Endothelial cell (in vitro differentiated cells): ENCODE data around the gene PFKM. TPM values are rescaled to one million over a fixed set of nuclear protein-coding genes. Genes with fewer than 3 reads are reported as not detected.

Source experiments
- DNase-seq: peaks from one replicate; pipeline ENCODE4 v3.0.0; 2021; ENCODE audit warnings: low spot score
- H3K27ac Mint-ChIP-seq: one replicate; pipeline ENCODE4 v1.8.0; 2021; ENCODE audit warnings: mixed read lengths, inconsistent platforms; ENCODE audit not compliant: unreplicated experiment
- H3K27me3 Mint-ChIP-seq: one replicate; pipeline ENCODE4 v1.8.0; 2021; ENCODE audit warnings: mild to moderate bottlenecking, moderate library complexity, mixed read lengths, inconsistent platforms; ENCODE audit not compliant: unreplicated experiment
- H3K36me3 Mint-ChIP-seq: one replicate; pipeline ENCODE4 v1.8.0; 2021; ENCODE audit warnings: mild to moderate bottlenecking, low read depth, mixed read lengths, inconsistent platforms; ENCODE audit not compliant: unreplicated experiment
- H3K4me1 Mint-ChIP-seq: one replicate; pipeline ENCODE4 v1.8.0; 2021; ENCODE audit warnings: mild to moderate bottlenecking, mixed read lengths, inconsistent platforms; ENCODE audit not compliant: unreplicated experiment
- H3K4me3 Mint-ChIP-seq: one replicate; pipeline ENCODE4 v1.8.0; 2021; ENCODE audit warnings: mild to moderate bottlenecking, mixed read lengths, inconsistent platforms; ENCODE audit not compliant: unreplicated experiment
- H3K9me3 Mint-ChIP-seq: one replicate; pipeline ENCODE4 v1.8.0; 2021; ENCODE audit warnings: mixed read lengths, inconsistent platforms; ENCODE audit not compliant: unreplicated experiment
- total RNA-seq: library from RNA; stranded (reverse); fragmentation: NEBNext Ultra II Directional; extraction: Animal tissue kit (Norgen Biotek cat#: 25700); gene quantifications from one replicate; pipeline ENCODE4 v1.2.1, GENCODE V29; 2021; ENCODE audit not compliant: unreplicated experiment
- TF ChIP-seq, protein P1 (sequence below): fragments of 200-600 bp; sonication (generic); IDR thresholded peaks from one replicate; pipeline ENCODE4 v1.5.0; 2021; ENCODE audit warnings: antibody characterized with exemption; ENCODE audit not compliant: unreplicated experiment

The PFKM gene
- total RNA-seq, 1 donor from 2014 or later, result 97.3 TPM

DNA sequence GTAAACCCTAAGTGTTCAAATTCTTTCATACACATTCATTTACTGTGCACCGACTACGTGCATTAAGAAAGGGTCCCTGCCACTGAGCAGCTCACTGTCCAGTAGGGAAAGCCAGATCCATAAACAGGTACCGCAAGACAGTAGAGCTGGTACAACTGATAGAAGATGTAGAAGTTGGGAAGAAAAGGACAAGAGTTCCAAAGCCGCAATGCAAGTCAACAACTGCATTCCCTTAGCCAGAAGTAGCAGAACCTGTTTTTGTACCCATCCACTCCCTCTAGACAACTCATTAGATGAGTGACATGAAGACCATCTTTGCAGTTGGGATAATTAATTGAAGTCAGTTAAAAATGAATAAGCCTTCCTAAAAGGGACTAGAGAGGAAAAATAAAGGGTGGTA lies 14.6 kb upstream of the PFKM start:
- H3K9me3 Mint-ChIP-seq, result no peaks in the 10 kb centered on the region
- TF ChIP-seq, protein P1, sequence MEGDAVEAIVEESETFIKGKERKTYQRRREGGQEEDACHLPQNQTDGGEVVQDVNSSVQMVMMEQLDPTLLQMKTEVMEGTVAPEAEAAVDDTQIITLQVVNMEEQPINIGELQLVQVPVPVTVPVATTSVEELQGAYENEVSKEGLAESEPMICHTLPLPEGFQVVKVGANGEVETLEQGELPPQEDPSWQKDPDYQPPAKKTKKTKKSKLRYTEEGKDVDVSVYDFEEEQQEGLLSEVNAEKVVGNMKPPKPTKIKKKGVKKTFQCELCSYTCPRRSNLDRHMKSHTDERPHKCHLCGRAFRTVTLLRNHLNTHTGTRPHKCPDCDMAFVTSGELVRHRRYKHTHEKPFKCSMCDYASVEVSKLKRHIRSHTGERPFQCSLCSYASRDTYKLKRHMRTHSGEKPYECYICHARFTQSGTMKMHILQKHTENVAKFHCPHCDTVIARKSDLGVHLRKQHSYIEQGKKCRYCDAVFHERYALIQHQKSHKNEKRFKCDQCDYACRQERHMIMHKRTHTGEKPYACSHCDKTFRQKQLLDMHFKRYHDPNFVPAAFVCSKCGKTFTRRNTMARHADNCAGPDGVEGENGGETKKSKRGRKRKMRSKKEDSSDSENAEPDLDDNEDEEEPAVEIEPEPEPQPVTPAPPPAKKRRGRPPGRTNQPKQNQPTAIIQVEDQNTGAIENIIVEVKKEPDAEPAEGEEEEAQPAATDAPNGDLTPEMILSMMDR, result no peak
- H3K27ac Mint-ChIP-seq, result peak overlapping the region; percentile 67
- DNase-seq, result no peak
- peaks cover 16% of the 10 kb centered on the region for H3K27me3 Mint-ChIP-seq
- H3K4me1 Mint-ChIP-seq, result peaks cover 43% of the 10 kb centered on the region
- H3K36me3 Mint-ChIP-seq, result peaks cover 5% of the 10 kb centered on the region
- H3K4me3 Mint-ChIP-seq, result peak overlapping the region; percentile 99

DNA sequence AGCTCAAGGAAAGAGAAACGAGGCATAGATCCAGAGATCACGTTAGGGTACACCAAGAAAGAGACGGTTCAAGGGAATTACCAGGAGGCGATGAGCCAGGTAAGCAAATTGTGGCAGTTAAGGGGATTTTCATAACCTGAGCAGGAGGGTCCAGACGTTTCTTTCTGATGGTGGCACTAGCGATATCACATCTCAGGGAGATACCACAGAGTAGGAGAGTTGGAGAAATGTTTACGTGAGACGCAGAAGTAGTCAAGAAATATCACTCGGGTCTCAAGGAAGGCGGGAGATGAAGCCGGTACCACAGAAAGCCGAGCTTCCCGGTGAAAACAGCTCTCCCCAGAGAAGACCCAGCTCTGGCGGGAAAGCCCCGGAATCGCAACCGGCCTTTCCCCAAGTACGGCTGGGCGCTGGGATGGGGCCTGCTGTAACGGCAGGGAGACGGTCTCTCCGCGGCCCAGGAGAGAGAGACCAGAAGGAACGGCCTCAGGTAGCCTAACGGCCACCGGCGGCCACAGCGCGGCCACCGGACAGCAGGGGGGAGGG lies 13.8 kb upstream of the PFKM start:
- TF ChIP-seq, protein P1, result no peak
- Mint-ChIP-seq H3K27me3 (peaks cover 16% of the 10 kb centered on the region), H3K27ac (peak overlapping the region; percentile 98), H3K4me1 (peaks cover 51% of the 10 kb centered on the region), H3K36me3 (peaks cover 12% of the 10 kb centered on the region), H3K9me3 (no peaks in the 10 kb centered on the region), H3K4me3 (peak overlapping the region; percentile 99)
- no peak for DNase-seq

DNA sequence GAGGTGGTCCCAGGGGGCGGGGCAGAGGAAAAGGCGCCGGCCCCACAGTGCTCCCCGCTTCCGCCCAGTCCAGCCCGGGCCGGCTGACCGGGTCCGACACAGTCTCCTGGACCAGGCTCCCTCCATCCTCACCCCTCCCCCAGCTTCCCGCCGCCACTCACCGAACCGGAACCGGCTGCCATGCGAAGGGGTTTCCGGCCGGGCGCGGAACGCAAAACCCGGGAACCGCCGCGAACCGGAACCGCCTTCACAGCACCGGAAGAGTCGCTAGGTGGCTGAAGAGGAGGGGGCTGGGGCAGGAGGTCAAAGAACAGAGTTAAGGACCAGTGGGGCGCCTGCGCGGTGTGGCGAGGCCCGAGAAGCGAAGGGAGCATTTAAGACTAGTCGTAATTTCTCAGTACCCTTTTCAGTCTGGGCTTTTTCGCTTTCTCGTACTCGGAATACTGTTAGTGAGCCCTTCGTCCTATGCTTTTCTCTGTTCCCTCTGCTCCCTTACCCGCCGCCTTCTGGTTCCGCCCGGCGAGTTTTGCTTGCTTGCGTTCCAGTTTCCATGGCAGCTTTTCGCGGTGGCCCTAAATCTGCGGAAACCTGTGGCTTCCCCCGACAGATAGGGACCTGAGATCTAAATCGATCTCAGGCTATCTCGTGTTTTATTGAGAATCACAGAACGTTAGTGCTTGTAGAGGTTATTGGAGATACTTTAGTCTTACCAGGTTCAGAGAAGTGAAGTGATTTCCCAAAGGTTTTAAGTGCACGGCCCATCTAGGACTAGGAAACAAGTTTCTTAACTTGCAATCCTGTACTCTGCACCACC lies 13.1 kb upstream of the PFKM start, which contains the start of gene SENP1:
SENP1 (minus strand) TSS at position 213 of the 814 bp plus-strand sequence. CDS start 4,607 bp downstream, outside the sequence.
- Mint-ChIP-seq H3K4me1 (peaks cover 51% of the 10 kb centered on the region), H3K27me3 (peaks cover 16% of the 10 kb centered on the region), H3K27ac (peak within 1 kb of the TSS; percentile 99), H3K4me3 (peak within 1 kb of the TSS; percentile 99), H3K9me3 (no peaks in the 10 kb centered on the region), H3K36me3 (peaks cover 12% of the 10 kb centered on the region)
- TF ChIP-seq, protein P1, result no peak
- DNase-seq, result peak; percentile 89

DNA sequence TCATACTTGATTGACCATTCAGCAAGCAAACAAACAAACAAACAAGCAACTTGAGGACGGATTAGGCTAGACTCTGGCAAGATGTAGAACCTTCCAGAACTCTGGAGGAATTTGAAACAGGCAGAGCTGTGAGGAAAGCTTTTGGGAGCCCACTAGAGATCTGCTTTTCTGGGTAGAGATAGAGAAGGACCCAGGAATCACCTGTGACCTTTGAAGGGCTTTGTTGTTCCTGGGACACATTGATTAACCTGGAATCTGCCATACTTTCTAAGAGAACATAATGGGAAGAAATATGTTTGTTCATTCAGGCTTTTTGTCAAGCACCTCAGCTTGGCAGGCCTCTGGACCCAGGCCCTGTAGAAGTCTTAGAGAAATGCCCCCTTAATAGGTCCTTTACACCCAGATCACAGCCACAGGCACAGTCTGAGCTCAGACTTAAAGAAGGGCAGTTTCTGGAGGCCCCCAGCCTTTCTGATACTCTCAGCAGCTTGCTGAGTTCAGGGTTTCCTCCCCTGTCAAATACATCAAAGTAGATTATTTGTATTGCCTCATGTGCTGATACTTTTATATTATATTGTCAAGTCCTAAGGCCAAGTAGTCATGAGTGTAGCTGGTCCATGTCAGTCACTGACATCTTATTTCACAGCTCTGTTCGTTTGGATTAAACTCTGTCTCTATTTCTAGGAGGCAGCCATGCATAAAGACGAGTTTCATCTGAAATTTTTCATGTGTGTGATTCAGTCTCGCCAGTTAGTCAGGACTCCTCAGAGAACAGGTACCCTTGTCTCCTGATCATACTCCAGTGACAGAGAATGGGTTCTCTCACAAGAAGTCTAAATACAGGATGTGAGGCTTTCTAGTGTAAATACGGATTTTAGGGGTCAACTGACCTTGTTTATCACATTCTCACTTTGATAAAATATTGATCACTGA lies 12.2 kb upstream of the PFKM start:
- Mint-ChIP-seq H3K27me3 (peaks cover 16% of the 10 kb centered on the region), H3K36me3 (peaks cover 12% of the 10 kb centered on the region), H3K27ac (peak overlapping the region; percentile 99), H3K4me1 (peaks cover 48% of the 10 kb centered on the region), H3K4me3 (peak overlapping the region; percentile 99), H3K9me3 (no peaks in the 10 kb centered on the region)
- TF ChIP-seq, protein P1, result no peak
- DNase-seq, result no peak
